Measurements from ENCODE around the gene INTS13. TPM values are rescaled to one million over a fixed set of nuclear protein-coding genes. Genes with fewer than 3 reads are reported as not detected.

Gene INTS13
- total and polyA plus RNA-seq, 2 of the 8 experiments (the other 6 are each of a cell fraction or from before 2014, with no cell fraction given), result 20.5 to 58.2 TPM

DNA sequence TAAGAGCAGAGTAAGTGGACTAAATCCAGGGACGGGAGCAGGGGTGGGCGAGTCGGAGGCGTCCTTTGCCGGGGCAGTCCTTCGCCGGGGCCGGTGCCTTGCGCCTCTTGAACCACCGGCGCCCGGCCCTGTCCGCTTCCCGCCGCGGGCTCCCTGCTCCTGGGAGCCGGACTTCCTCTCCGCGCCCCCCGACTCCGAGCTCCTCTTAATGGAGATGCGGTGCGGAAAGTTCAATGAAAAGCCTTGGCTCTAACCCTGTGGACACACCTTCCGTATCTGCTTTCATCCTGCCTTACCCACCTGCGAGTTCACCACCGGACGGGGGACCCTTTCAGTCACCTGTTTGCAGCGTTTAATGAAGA, 901 bp upstream of the INTS13 start (continued):
- no peak for TF ChIP-seq FOSL1 (IDR thresholded peaks at IDR 0.05; ENCODE audit: insufficient read depth, low read depth, low read length)
